Natural killer cell (primary cell): ENCODE measurements around the gene TESK1. TPM values are rescaled to one million over a fixed set of nuclear protein-coding genes. Genes with fewer than 3 reads are reported as not detected.
"Not testable (repeated sequence)": the region's sequence is repeated elsewhere in the genome, so short reads cannot be mapped to it uniquely, and the experiment has no call there.

Experiments
- ATAC-seq, 3 donors: fragments of 150-1000 bp in 2 of 3; fragments of 200-7000 bp in 1 of 3; cut with Tn5 transposase; 1 replicate in 1 of 3; 2 replicates in 2 of 3; pipeline ENCODE4 v1.10.0; 2021; ENCODE audit warnings: mild to moderate bottlenecking in 2 of 3, moderate library complexity in 2 of 3
- DNase-seq, 2 donors: peaks; one replicate each; pipeline versions ENCODE4 v3.0.0 to v3.0.0-alpha.2; 2013 to 2021; ENCODE audit warnings: mixed read lengths in 1 of 2
- H3K27ac ChIP-seq: one replicate; pipeline ENCODE4 v1.5.1; 2013; ENCODE audit warnings: mild to moderate bottlenecking, low read length
- H3K27me3 ChIP-seq: one replicate; pipeline ENCODE4 v1.6.1; 2013; ENCODE audit warnings: low read length; ENCODE audit not compliant: control insufficient read depth, insufficient read depth
- H3K36me3 ChIP-seq: one replicate; pipeline ENCODE4 v1.6.1; 2013; ENCODE audit warnings: low read length; ENCODE audit not compliant: control insufficient read depth, insufficient read depth
- H3K4me1 ChIP-seq: one replicate; pipeline ENCODE4 v1.6.1; 2013; ENCODE audit warnings: low read length; ENCODE audit not compliant: control insufficient read depth, insufficient read depth
- H3K4me3 ChIP-seq: one replicate; pipeline ENCODE4 v1.5.1; 2013; ENCODE audit warnings: low read length
- H3K9me3 ChIP-seq: one replicate; pipeline ENCODE4 v1.6.1; 2013; ENCODE audit warnings: low read length; ENCODE audit not compliant: control insufficient read depth, insufficient read depth
- H3K27ac Mint-ChIP-seq, 2 donors: one replicate each; pipeline ENCODE4 v1.8.0; 2022; ENCODE audit warnings: mild to moderate bottlenecking in 2 of 2, mixed read lengths in 2 of 2, moderate library complexity in 1 of 2
- H3K27me3 Mint-ChIP-seq, 2 donors: one replicate each; pipeline ENCODE4 v1.8.0; 2022; ENCODE audit warnings: low read depth in 2 of 2, mixed read lengths in 2 of 2
- H3K36me3 Mint-ChIP-seq: one replicate; pipeline ENCODE4 v1.8.0; 2022; ENCODE audit warnings: mixed read lengths
- H3K4me1 Mint-ChIP-seq, 2 donors: one replicate each; pipeline ENCODE4 v1.8.0; 2022; ENCODE audit warnings: mixed read lengths in 2 of 2
- H3K4me3 Mint-ChIP-seq: one replicate; pipeline ENCODE4 v1.8.0; 2022; ENCODE audit warnings: mild to moderate bottlenecking, moderate library complexity, mixed read lengths
- H3K9me3 Mint-ChIP-seq, 2 donors: one replicate each; pipeline ENCODE4 v1.8.0; 2022; ENCODE audit warnings: mixed read lengths in 2 of 2
- WGBS: methylation state at CpG from one replicate; pipeline ENCODE4 v1.1.7; 2013; ENCODE audit warnings: missing lambda C conversion rate; ENCODE audit not compliant: insufficient coverage; 5-methylcytosine and 5-hydroxymethylcytosine counted together
- intact Hi-C: fragments of 100-400 bp; cut with micrococcal nuclease; formaldehyde crosslinking; loops from one replicate; pipeline ENCODE4 v1.14.2; 2022
- total RNA-seq, 4 donors: library from RNA; stranded (reverse); fragments of 120-200 nt in 1 of 4; gene quantifications; one replicate each; pipeline versions ENCODE4 v1.2.3 to v1.2.4, GENCODE V29; 2013 to 2022
- TF ChIP-seq, protein P1 (sequence below): fragments of 200-600 bp; IDR thresholded peaks from one replicate; pipeline ENCODE4 v1.8.0; 2022; ENCODE audit warnings: antibody characterized with exemption

Gene TESK1
- total RNA-seq, 3 donors from 2014 or later (not counting 1 experiment from before 2014, with no cell fraction given), result 40.7 to 72.5 (median 47.5) TPM

DNA sequence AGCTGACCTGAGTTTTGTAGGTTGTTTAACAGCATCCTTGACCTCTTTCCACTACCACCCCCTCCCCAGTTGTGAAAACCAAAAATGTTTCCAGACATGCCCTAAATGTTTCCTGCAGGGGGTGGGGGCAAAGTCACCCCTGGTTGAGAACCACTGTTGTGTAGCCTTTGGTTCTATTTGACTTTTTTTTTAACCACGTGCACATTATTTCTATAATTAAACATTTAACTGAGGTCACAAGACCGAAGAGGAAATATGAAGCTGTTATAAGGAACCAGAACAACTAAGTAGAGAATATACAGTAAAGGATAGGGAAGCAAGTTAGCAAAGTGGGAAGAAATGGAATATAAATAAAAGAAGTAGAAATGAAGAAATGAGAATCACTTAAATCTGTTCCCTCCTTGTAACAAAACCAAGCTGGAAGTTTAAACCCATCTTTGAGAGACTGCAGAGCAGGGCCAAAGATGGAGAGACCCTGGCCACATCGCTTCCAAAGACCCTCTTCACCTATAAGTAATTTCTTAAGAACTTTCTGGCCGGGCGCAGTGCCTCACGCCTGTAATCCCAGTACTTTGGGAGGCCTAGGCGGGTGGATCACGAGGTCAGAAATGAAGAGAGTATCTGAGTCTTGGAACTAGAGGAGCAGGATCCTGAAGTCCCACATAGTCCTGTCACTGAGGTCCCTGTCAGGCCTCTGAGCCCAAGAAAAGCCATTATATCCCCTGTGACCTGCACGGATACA is 31.2 kb downstream of the TESK1 start:
- Histone ChIP-seq H3K4me1 (peaks cover 42% of the 10 kb centered on the region), H3K9me3 (no peaks in the 10 kb centered on the region), H3K36me3 (no peaks in the 10 kb centered on the region), H3K4me3 (no peak overlapping the region), H3K27ac (peak overlapping the region; percentile 80), H3K27me3 (no peaks in the 10 kb centered on the region)
- Mint-ChIP-seq H3K9me3 (no peaks in the 10 kb centered on the region), H3K4me3 (peak overlapping the region; percentile 76), H3K27ac (peak overlapping the region; percentile 94 to 97), H3K36me3 (no peaks in the 10 kb centered on the region), H3K4me1 (peaks cover 61 to 62% of the 10 kb centered on the region in 2 donors), H3K27me3 (no peaks in the 10 kb centered on the region)
- intact Hi-C loops, result no loop called here
- ATAC-seq (peak in 2 of 3 donors; percentile 22 to 34), DNase-seq (no peak)
- WGBS, result 96% methylated on average over 6 of the region's 9 CpGs
- TF ChIP-seq, protein P1, sequence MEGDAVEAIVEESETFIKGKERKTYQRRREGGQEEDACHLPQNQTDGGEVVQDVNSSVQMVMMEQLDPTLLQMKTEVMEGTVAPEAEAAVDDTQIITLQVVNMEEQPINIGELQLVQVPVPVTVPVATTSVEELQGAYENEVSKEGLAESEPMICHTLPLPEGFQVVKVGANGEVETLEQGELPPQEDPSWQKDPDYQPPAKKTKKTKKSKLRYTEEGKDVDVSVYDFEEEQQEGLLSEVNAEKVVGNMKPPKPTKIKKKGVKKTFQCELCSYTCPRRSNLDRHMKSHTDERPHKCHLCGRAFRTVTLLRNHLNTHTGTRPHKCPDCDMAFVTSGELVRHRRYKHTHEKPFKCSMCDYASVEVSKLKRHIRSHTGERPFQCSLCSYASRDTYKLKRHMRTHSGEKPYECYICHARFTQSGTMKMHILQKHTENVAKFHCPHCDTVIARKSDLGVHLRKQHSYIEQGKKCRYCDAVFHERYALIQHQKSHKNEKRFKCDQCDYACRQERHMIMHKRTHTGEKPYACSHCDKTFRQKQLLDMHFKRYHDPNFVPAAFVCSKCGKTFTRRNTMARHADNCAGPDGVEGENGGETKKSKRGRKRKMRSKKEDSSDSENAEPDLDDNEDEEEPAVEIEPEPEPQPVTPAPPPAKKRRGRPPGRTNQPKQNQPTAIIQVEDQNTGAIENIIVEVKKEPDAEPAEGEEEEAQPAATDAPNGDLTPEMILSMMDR, result no peak

DNA sequence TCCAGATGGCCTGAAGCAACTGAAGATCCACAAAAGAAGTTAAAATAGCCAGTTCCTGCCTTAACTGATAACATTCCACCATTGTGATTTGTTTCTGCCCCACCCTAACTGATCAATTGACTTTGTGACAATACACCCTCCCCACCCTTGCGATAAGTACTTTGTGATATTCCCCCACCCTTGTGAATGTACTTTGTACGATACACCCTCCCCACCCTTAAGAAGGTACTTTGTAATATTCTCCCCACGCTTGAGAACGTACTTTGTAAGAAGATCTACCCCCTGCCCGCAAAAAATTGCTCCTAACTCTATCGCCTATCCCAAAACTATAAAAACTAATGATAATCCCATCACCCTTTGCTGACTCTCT is 31.8 kb downstream of the TESK1 start:
- peak overlapping the region; percentile 94 to 97 for H3K27ac Mint-ChIP-seq
- Histone ChIP-seq H3K4me1 (peaks cover 42% of the 10 kb centered on the region), H3K27ac (peak overlapping the region; percentile 80)
- H3K27me3 ChIP-seq, H3K36me3 ChIP-seq, ATAC-seq, H3K9me3 Mint-ChIP-seq, intact Hi-C loops, H3K27me3 Mint-ChIP-seq, H3K4me3 ChIP-seq, DNase-seq, H3K9me3 ChIP-seq, H3K36me3 Mint-ChIP-seq: not testable (repeated sequence)
- peak overlapping the region; percentile 76 for H3K4me3 Mint-ChIP-seq
- WGBS, result 95% methylated on average over 6 of the region's 6 CpGs
- peaks cover 67% of the 10 kb centered on the region in 2 donors for H3K4me1 Mint-ChIP-seq

DNA sequence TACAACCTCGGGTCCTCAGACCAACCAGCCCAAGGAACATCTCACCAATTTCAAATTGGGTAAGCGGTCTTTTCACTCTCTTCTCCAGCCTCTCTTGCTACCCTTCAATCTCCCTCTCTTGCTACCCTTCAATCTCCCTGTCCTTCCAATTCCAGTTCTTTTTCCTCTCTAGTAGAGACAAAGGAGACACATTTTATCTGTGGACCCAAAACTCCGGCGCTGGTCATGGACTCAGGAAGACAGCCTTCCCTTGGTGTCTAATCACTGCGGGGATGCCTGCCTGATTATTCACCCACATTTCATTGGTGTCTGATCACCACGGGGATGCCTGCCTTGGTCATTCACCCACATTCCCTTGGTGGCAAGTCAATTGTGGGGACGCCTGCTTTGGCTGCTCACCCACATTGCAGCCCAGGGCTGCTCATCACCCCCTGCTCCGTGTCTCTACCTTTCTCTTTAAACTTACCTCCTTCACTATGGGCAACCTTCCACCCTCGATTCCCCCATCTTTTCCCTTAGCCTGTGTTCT is 32.4 kb downstream of the TESK1 start:
- H3K9me3 ChIP-seq, H3K9me3 Mint-ChIP-seq, H3K36me3 ChIP-seq, ATAC-seq, H3K27me3 ChIP-seq, DNase-seq, H3K27me3 Mint-ChIP-seq, intact Hi-C loops, H3K4me3 ChIP-seq, H3K36me3 Mint-ChIP-seq: not testable (repeated sequence)
- Histone ChIP-seq H3K4me1 (peaks cover 42% of the 10 kb centered on the region), H3K27ac (peak overlapping the region; percentile 80)
- Mint-ChIP-seq H3K4me1 (peaks cover 68 to 69% of the 10 kb centered on the region in 2 donors), H3K4me3 (peak overlapping the region; percentile 72), H3K27ac (peak overlapping the region; percentile 94 to 97)
- WGBS, result 95% methylated on average over 9 of the region's 9 CpGs

DNA sequence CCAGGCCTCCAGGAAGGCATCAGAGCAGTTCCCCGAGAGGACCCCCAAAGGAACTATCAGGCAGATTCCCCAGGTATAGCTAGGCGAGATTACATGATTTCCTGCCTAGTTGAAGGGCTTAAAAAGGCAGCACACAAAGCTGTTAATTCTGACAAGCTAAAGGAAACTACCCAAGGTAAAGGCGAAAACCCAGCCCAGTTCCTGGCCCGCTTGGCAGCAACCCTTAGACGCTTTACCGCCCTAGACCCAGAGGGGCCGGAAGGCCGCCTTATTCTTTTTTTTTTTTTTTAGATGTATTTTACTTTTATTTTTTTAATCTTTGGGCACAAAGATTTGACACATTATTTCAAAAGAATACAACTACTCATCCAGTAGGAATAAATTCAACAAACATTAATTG is 33.7 kb downstream of the TESK1 start:
- H3K4me3 Mint-ChIP-seq, result peak overlapping the region; percentile 72
- H3K36me3 Mint-ChIP-seq, H3K9me3 ChIP-seq, intact Hi-C loops, H3K9me3 Mint-ChIP-seq, H3K4me3 ChIP-seq, H3K27me3 Mint-ChIP-seq, H3K27me3 ChIP-seq, H3K36me3 ChIP-seq: not testable (repeated sequence)
- peak in 1 of 2 donors; percentile 75 for DNase-seq
- ATAC-seq, result peak; percentile 73 to 87 (median 84)
- WGBS, result 2% methylated on average over 3 of the region's 8 CpGs
- Histone ChIP-seq H3K27ac (peak overlapping the region; percentile 80), H3K4me1 (peaks cover 51% of the 10 kb centered on the region)
- peaks cover 68 to 79% of the 10 kb centered on the region in 2 donors for H3K4me1 Mint-ChIP-seq
- peak overlapping the region; percentile 94 to 97 for H3K27ac Mint-ChIP-seq

DNA sequence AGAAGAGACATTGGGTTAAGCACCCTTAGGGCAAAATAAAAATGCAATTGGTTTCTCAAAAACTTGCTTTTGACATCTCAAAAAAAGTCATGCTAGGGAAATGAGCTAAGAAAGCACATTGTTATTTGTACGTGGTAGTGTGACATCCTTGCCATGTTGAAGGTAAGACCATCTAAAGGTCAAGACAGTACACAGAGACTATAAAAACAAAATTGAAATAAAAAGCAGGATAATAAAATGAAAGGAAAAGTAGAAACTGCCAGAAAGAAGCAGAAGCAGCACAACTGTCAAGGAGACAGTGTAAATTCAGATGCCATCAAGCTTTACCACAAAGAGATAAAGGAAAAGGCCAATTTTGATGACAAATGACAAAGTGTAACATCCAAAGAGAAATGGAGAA is 34.2 kb downstream of the TESK1 start:
- ATAC-seq, result peak; percentile 70 to 85 (median 74)
- H3K4me3 ChIP-seq, H3K36me3 ChIP-seq, intact Hi-C loops, DNase-seq, H3K27me3 Mint-ChIP-seq, H3K36me3 Mint-ChIP-seq, H3K9me3 Mint-ChIP-seq, H3K9me3 ChIP-seq, H3K27me3 ChIP-seq: not testable (repeated sequence)
- Histone ChIP-seq H3K4me1 (peaks cover 54% of the 10 kb centered on the region), H3K27ac (peak overlapping the region; percentile 80)
- Mint-ChIP-seq H3K4me1 (peaks cover 69 to 80% of the 10 kb centered on the region in 2 donors), H3K27ac (peak overlapping the region; percentile 94 to 97), H3K4me3 (peak overlapping the region; percentile 68)
- 14% methylated on average over 1 of the region's 1 CpG for WGBS
